Dendritic cell treated with granulocyte-macrophage colony-stimulating factor and Interleukin-4, amounts not matched to agents 40 ng/mL and 50 ng/mL, for 4 days (primary cell): ENCODE measurements around the gene NUBPL.

Experiments
- H3K27ac Mint-ChIP-seq: one replicate; pipeline ENCODE4 v1.8.0; 2022; ENCODE audit warnings: mild to moderate bottlenecking, mixed read lengths
- H3K27me3 Mint-ChIP-seq: one replicate; pipeline ENCODE4 v1.8.0; 2022; ENCODE audit warnings: mild to moderate bottlenecking, mixed read lengths
- H3K36me3 Mint-ChIP-seq: one replicate; pipeline ENCODE4 v1.8.0; 2022; ENCODE audit warnings: low read depth, mixed read lengths
- H3K4me1 Mint-ChIP-seq: one replicate; pipeline ENCODE4 v1.8.0; 2022; ENCODE audit warnings: low read depth, mixed read lengths
- H3K4me3 Mint-ChIP-seq: one replicate; pipeline ENCODE4 v1.8.0; 2022; ENCODE audit warnings: mild to moderate bottlenecking, moderate library complexity, mixed read lengths
- H3K9me3 Mint-ChIP-seq: one replicate; pipeline ENCODE4 v1.8.0; 2022; ENCODE audit warnings: mixed read lengths
- intact Hi-C: fragments of 100-400 bp; cut with micrococcal nuclease; formaldehyde crosslinking; loops from one replicate; pipeline ENCODE4 v1.15.0; 2022

NUBPL gene

DNA sequence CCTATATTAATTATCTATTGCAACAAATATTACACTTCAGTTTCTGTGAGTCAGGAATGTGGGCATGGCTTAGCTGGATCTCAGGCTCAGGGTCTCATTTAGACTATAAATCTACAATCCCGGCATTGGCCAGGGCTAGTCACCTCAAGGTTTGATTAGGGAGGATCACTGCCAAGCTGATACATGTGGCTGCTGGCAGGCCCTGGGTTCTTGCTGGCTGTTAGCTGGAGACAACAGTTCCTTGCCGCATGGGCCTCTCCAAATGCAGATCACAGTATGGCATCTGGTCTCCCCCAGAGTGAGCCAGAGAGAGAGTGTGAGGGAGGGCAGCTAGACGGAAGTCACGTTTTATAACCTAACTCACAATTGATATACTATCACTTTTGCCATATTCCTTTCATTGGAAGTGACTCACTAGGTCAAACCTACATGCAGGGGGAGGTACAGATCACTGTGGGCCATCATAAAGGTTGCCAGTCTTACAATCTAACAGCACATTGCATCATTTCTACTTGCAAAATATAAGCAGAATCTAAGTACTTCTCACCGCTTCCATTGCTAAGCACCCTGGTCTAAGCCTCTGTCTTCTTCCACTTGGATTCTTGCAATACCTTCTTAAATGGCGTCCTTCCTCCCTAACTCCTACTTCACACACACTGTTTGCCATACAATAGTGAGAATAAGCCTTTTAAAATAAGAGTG, 341.9 kb downstream of the NUBPL start:
- no peak overlapping the region for H3K4me3 Mint-ChIP-seq
- no peaks in the 10 kb centered on the region for H3K36me3 Mint-ChIP-seq
- H3K4me1 Mint-ChIP-seq = peaks cover 8% of the 10 kb centered on the region
- H3K9me3 Mint-ChIP-seq = peaks cover 9% of the 10 kb centered on the region
- peaks cover 2% of the 10 kb centered on the region for H3K27me3 Mint-ChIP-seq
- H3K27ac Mint-ChIP-seq = no peak overlapping the region
- intact Hi-C loops = no loop called here

DNA sequence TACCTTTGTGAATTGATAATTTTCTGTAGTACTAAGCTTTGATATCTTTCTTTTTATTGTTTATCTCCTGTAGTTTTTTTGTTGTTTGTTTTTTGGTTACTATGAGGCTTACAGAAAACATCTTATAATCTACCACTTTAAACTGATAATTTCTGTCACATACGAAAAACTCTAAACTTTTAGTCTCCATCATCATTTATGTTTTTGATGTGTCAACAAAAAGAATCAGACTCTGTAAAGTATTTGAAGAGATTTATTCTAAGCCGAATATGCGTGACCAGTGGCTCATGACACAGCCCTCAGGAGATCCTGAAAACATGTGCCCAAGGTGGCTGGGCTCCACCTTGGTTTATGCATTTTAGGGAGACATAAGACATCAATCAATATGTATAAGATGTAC, 348.8 kb downstream of the NUBPL start:
- Mint-ChIP-seq H3K27me3 (peaks cover 2% of the 10 kb centered on the region), H3K4me3 (no peak overlapping the region), H3K9me3 (peaks cover 24% of the 10 kb centered on the region), H3K36me3 (no peaks in the 10 kb centered on the region), H3K27ac (no peak overlapping the region), H3K4me1 (no peaks in the 10 kb centered on the region)
- intact Hi-C loops = no loop called here
